Stomach (tissue), 9 donors: ENCODE measurements around the gene LCA5. TPM values are rescaled to one million over a fixed set of nuclear protein-coding genes. Genes with fewer than 3 reads are reported as not detected.

Experiments used
- DNase-seq, 2 donors: peaks; one replicate each; pipeline versions ENCODE4 v3.0.0 to v3.0.0-alpha.2; 2013 to 2019
- H3K27ac ChIP-seq, 5 donors: fragments of 200-600 bp in 4 of 5; sonication (generic) in 4 of 5; one replicate each; pipeline ENCODE4 v1.5.1; 2013 to 2019; ENCODE audit warnings: mild to moderate bottlenecking in 1 of 5, moderate library complexity in 1 of 5
- H3K27me3 ChIP-seq, 3 donors: fragments of 200-600 bp; sonication (generic); one replicate each; pipeline ENCODE4 v1.5.1; 2017 to 2019; ENCODE audit warnings: mixed run types in 1 of 3
- H3K36me3 ChIP-seq, 4 donors: fragments of 200-600 bp; sonication (generic); 1 replicate in 3 of 4; 2 replicates in 1 of 4; pipeline ENCODE4 v1.5.1; 2016 to 2019
- H3K4me1 ChIP-seq, 4 donors: fragments of 200-600 bp; sonication (generic); one replicate each; pipeline ENCODE4 v1.5.1; 2016 to 2019
- H3K4me3 ChIP-seq, 4 donors: fragments of 200-600 bp; sonication (generic) in 3 of 4; one replicate each; pipeline ENCODE4 v1.5.1; 2016 to 2019; ENCODE audit warnings: mild to moderate bottlenecking in 1 of 4
- H3K9me3 ChIP-seq, 4 donors: fragments of 200-600 bp; sonication (generic); one replicate each; pipeline ENCODE4 v1.5.1; 2016 to 2019
- EP300 ChIP-seq: sonication (generic); formaldehyde crosslinking; IDR thresholded peaks from one replicate; pipeline ENCODE4 v1.6.1; 2017; ENCODE audit warnings: antibody characterized with exemption
- POLR2A ChIP-seq, 4 donors: fragments of 450-650 bp; IDR thresholded peaks; one replicate each; pipeline ENCODE4 v1.6.1; 2016; ENCODE audit warnings: antibody characterized with exemption in 4 of 4, control low read depth in 2 of 4, mild to moderate bottlenecking in 1 of 4, moderate library complexity in 1 of 4
- POLR2AphosphoS5 ChIP-seq, 3 donors: sonication (generic); formaldehyde crosslinking; IDR thresholded peaks; one replicate each; pipeline ENCODE4 v1.6.1; 2016; ENCODE audit warnings: antibody characterized with exemption in 3 of 3
- WGBS, 5 donors: extraction: QIAGEN DNeasy Blood & Tissue Kit in 3 of 5; methylation state at CpG; one replicate each; pipeline versions ENCODE4 v1.1.5 to v1.1.7; 2013 to 2018; 5-methylcytosine and 5-hydroxymethylcytosine counted together
- intact Hi-C: fragments of 100-400 bp; cut with DNase I; formaldehyde crosslinking; loops from one replicate; pipeline ENCODE4 v1.15.1; 2023; ENCODE audit warnings: low total_unique reads
- polyA plus RNA-seq, 3 donors: library from polyadenylated mRNA; stranded (reverse); fragments of 200-250 nt; gene quantifications; one replicate each; pipeline ENCODE4 v1.2.3, GENCODE V29; 2013
- total RNA-seq, 5 donors: library from RNA; depleted of rRNA; stranded (reverse); fragments of >200 nt; gene quantifications; one replicate each; pipeline versions ENCODE4 v1.1.0 to v1.2.3, GENCODE V29; 2014 to 2016
- TF ChIP-seq, protein P1 (sequence below), 7 experiments: fragments of 450-650 bp in 4 of 7; fragments of 200-600 bp in 3 of 7; sonication (generic) in 3 of 7; IDR thresholded peaks; one replicate each; pipeline ENCODE4 v1.5.1; 2016 to 2019; ENCODE audit warnings: antibody characterized with exemption in 7 of 7, control low read depth in 2 of 7, mild to moderate bottlenecking in 1 of 7
- donor health status: healthy with polysubstance abuse.
- donor health status: Bipolar disorder and iron deficiency.
- donor health status: healthy.

LCA5 gene
- total and polyA plus RNA-seq, 8 donors = under 0.01 to 9.5 (median 1.3) TPM; not detected in 1

GRCh38 chr6:79469376-79470246 lies 67.6 kb downstream of the LCA5 start:
- H3K4me3 ChIP-seq = no peak overlapping the region
- no peaks in the 10 kb centered on the region for H3K36me3 ChIP-seq
- no peak overlapping the region for H3K27ac ChIP-seq
- H3K9me3 ChIP-seq = no peaks in the 10 kb centered on the region
- intact Hi-C loops = no loop called here
- H3K4me1 ChIP-seq = peaks cover 0 to 11% (median 7%) of the 10 kb centered on the region in 4 donors
- no peaks in the 10 kb centered on the region for H3K27me3 ChIP-seq
- TF ChIP-seq, protein P1, sequence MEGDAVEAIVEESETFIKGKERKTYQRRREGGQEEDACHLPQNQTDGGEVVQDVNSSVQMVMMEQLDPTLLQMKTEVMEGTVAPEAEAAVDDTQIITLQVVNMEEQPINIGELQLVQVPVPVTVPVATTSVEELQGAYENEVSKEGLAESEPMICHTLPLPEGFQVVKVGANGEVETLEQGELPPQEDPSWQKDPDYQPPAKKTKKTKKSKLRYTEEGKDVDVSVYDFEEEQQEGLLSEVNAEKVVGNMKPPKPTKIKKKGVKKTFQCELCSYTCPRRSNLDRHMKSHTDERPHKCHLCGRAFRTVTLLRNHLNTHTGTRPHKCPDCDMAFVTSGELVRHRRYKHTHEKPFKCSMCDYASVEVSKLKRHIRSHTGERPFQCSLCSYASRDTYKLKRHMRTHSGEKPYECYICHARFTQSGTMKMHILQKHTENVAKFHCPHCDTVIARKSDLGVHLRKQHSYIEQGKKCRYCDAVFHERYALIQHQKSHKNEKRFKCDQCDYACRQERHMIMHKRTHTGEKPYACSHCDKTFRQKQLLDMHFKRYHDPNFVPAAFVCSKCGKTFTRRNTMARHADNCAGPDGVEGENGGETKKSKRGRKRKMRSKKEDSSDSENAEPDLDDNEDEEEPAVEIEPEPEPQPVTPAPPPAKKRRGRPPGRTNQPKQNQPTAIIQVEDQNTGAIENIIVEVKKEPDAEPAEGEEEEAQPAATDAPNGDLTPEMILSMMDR (IDR thresholded peaks at IDR 0.05) = no peak
- TF ChIP-seq POLR2A (IDR thresholded peaks at IDR 0.05) (no peak), POLR2AphosphoS5 (IDR thresholded peaks at IDR 0.05) (no peak), EP300 (no peak)
- WGBS, 5 donors = 63 to 81% (median 68%) methylated on average over 5 of the region's 5 CpGs
- DNase-seq = no peak

DNA sequence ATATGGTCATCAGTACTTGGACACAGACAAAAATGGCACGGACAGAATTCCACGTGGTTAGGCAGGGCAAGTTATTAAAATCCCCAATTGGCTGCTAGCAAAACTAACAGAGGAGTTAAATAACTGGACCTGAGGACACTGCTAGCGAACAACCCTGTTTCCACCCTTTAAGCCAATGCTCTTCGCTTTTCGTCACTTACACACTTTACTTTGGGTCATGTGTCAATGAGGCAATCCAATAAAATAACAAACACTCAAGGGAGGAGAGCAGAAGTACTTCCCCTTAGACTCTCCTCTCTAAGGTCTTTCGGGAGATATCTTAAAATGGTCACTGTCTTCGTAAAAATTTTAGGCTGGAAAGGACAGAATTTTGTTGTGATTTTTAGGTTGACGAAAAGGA lies 68.6 kb downstream of the LCA5 start:
- H3K4me1 ChIP-seq = peaks cover 0 to 11% (median 7%) of the 10 kb centered on the region in 4 donors
- no peaks in the 10 kb centered on the region for H3K36me3 ChIP-seq
- H3K27ac ChIP-seq = no peak overlapping the region
- TF ChIP-seq EP300 = no peak
- no peak for TF ChIP-seq POLR2A (IDR thresholded peaks at IDR 0.05)
- no peak for TF ChIP-seq POLR2AphosphoS5 (IDR thresholded peaks at IDR 0.05)
- TF ChIP-seq, protein P1 (IDR thresholded peaks at IDR 0.05) = no peak
- intact Hi-C loops = no loop called here
- DNase-seq = no peak
- H3K27me3 ChIP-seq = no peaks in the 10 kb centered on the region
- no peaks in the 10 kb centered on the region for H3K9me3 ChIP-seq
- H3K4me3 ChIP-seq = no peak overlapping the region
- WGBS, 5 donors = 78 to 86% (median 83%) methylated on average over 8 of the region's 8 CpGs

GRCh38 chr6:79468116-79468515 lies 69.1 kb downstream of the LCA5 start:
- Histone ChIP-seq H3K4me3 (no peak overlapping the region), H3K36me3 (no peaks in the 10 kb centered on the region), H3K9me3 (no peaks in the 10 kb centered on the region), H3K27ac (no peak overlapping the region), H3K27me3 (no peaks in the 10 kb centered on the region), H3K4me1 (peaks cover 0 to 11% (median 7%) of the 10 kb centered on the region in 4 donors)
- WGBS, 5 donors = 28 to 46% (median 37%) methylated on average over 2 of the region's 2 CpGs
- no peak for TF ChIP-seq POLR2AphosphoS5 (IDR thresholded peaks at IDR 0.05)
- no peak for TF ChIP-seq POLR2A (IDR thresholded peaks at IDR 0.05)
- TF ChIP-seq EP300 = no peak
- TF ChIP-seq, protein P1 (IDR thresholded peaks at IDR 0.05) = no peak
- DNase-seq = no peak
- intact Hi-C loops = no loop called here

- Histone ChIP-seq H3K4me3 (no peak overlapping the region), H3K27me3 (no peaks in the 10 kb centered on the region), H3K4me1 (peaks cover 0 to 11% (median 7%) of the 10 kb centered on the region in 4 donors), H3K9me3 (no peaks in the 10 kb centered on the region), H3K36me3 (no peaks in the 10 kb centered on the region), H3K27ac (no peak overlapping the region)
- 12 to 21% (median 15%) methylated on average over 2 of the region's 2 CpGs for WGBS, 5 donors
- DNase-seq = no peak
- TF ChIP-seq, protein P1 (IDR thresholded peaks at IDR 0.05) = no peak
- TF ChIP-seq EP300 = no peak
- TF ChIP-seq POLR2A (IDR thresholded peaks at IDR 0.05) = no peak
- no peak for TF ChIP-seq POLR2AphosphoS5 (IDR thresholded peaks at IDR 0.05)
- intact Hi-C loops = no loop called here
Measured at GRCh38 chr6:79467716-79468115, 69.5 kb downstream of the LCA5 start.
